Uterus (tissue), 2 donors: ENCODE data around the gene PIM2.
"Not testable (repeated sequence)": the region's sequence is repeated elsewhere in the genome, so short reads cannot be mapped to it uniquely, and the experiment has no call there.

ENCODE experiments used
- CTCF ChIP-seq, 4 experiments: fragments of 200-600 bp in 2 of 4; fragments of 450-650 bp in 2 of 4; sonication (generic) in 2 of 4; IDR thresholded peaks; one replicate each; pipeline ENCODE4 v1.5.1; 2016 to 2019; ENCODE audit warnings: antibody characterized with exemption in 4 of 4, mild to moderate bottlenecking in 2 of 4, moderate library complexity in 1 of 4
- POLR2A ChIP-seq, 2 donors: fragments of 450-650 bp; IDR thresholded peaks; one replicate each; pipeline ENCODE4 v1.6.1; 2016; ENCODE audit warnings: antibody characterized with exemption in 2 of 2, mild to moderate bottlenecking in 1 of 2, moderate library complexity in 1 of 2

GRCh38 chrX:48886586-48886985 lies 32.2 kb downstream of the PIM2 start:
- TF ChIP-seq CTCF, POLR2A (IDR thresholded peaks at IDR 0.05): not testable (repeated sequence)
